Testis (tissue), 3 donors: ENCODE measurements around the gene GABBR2. TPM values are rescaled to one million over a fixed set of nuclear protein-coding genes. Genes with fewer than 3 reads are reported as not detected.

Experiments used
- DNase-seq: peaks from one replicate; pipeline ENCODE4 v3.0.0-alpha.2; 2019
- H3K27ac ChIP-seq, 2 donors: fragments of 200-600 bp; sonication (generic); one replicate each; pipeline ENCODE4 v1.5.1; 2019
- H3K27me3 ChIP-seq: fragments of 200-600 bp; sonication (generic); one replicate; pipeline ENCODE4 v1.5.1; 2019
- H3K36me3 ChIP-seq: fragments of 200-600 bp; sonication (generic); one replicate; pipeline ENCODE4 v1.5.1; 2017; ENCODE audit warnings: low read depth; ENCODE audit errors: missing control alignments
- H3K4me1 ChIP-seq: fragments of 200-600 bp; sonication (generic); one replicate; pipeline ENCODE4 v1.5.1; 2019
- H3K4me3 ChIP-seq, 2 donors: fragments of 200-600 bp; sonication (generic); one replicate each; pipeline ENCODE4 v1.5.1; 2017 to 2019
- H3K9me3 ChIP-seq: fragments of 200-600 bp; sonication (generic); one replicate; pipeline ENCODE4 v1.5.1; 2017
- POLR2A ChIP-seq: fragments of 450-650 bp; IDR thresholded peaks from one replicate; pipeline ENCODE4 v1.6.1; 2017; ENCODE audit warnings: antibody characterized with exemption, mild to moderate bottlenecking, moderate library complexity
- WGBS, 2 donors: methylation state at CpG; one replicate each; pipeline ENCODE4 v1.1.5; 2018; 5-methylcytosine and 5-hydroxymethylcytosine counted together
- intact Hi-C: fragments of 100-400 bp; cut with DNase I; formaldehyde crosslinking; loops from one replicate; pipeline ENCODE4 v1.15.1; 2023; ENCODE audit warnings: low total_unique reads
- polyA plus RNA-seq: library from polyadenylated mRNA; stranded (reverse); fragments of 350-450 nt; fragmentation: Illumina TruSeq; extraction: RNeasy Lipid Tissue Mini Kit (QIAGEN cat#74804); gene quantifications from one replicate; pipeline ENCODE4 v1.2.3, GENCODE V29; 2014; ENCODE audit warnings: low read depth, low replicate concordance; ENCODE audit not compliant: insufficient read depth
- total RNA-seq, 2 donors: library from RNA; depleted of rRNA; stranded (reverse); fragments of >200 nt; gene quantifications; one replicate each; pipeline ENCODE4 v1.2.3, GENCODE V29; 2016
- TF ChIP-seq, protein P1 (sequence below), 3 experiments: fragments of 450-650 bp in 2 of 3; fragments of 200-600 bp in 1 of 3; sonication (generic) in 1 of 3; IDR thresholded peaks; one replicate each; pipeline ENCODE4 v1.5.1; 2016 to 2019; ENCODE audit warnings: antibody characterized with exemption in 3 of 3, mild to moderate bottlenecking in 2 of 3, moderate library complexity in 1 of 3

Gene GABBR2
- total and polyA plus RNA-seq, 3 donors from 2014 or later, result 3.0 to 8.1 (median 6.9) TPM

GRCh38 chr9:98429613-98430012 is 279.1 kb downstream of the GABBR2 start:
- Histone ChIP-seq H3K9me3 (no peaks in the 10 kb centered on the region), H3K4me3 (no peak overlapping the region), H3K27me3 (no peaks in the 10 kb centered on the region), H3K36me3 (no peaks in the 10 kb centered on the region), H3K4me1 (no peaks in the 10 kb centered on the region), H3K27ac (no peak overlapping the region)
- TF ChIP-seq POLR2A, result no peak
- TF ChIP-seq, protein P1, sequence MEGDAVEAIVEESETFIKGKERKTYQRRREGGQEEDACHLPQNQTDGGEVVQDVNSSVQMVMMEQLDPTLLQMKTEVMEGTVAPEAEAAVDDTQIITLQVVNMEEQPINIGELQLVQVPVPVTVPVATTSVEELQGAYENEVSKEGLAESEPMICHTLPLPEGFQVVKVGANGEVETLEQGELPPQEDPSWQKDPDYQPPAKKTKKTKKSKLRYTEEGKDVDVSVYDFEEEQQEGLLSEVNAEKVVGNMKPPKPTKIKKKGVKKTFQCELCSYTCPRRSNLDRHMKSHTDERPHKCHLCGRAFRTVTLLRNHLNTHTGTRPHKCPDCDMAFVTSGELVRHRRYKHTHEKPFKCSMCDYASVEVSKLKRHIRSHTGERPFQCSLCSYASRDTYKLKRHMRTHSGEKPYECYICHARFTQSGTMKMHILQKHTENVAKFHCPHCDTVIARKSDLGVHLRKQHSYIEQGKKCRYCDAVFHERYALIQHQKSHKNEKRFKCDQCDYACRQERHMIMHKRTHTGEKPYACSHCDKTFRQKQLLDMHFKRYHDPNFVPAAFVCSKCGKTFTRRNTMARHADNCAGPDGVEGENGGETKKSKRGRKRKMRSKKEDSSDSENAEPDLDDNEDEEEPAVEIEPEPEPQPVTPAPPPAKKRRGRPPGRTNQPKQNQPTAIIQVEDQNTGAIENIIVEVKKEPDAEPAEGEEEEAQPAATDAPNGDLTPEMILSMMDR (IDR thresholded peaks at IDR 0.05), result no peak
- WGBS, 2 donors, result 61 to 67% methylated on average over 1 of the region's 1 CpG
- DNase-seq, result no peak
- intact Hi-C loops, result no loop called here

- no peak overlapping the region for H3K27ac ChIP-seq
- DNase-seq, result peak; percentile 51
- H3K4me3 ChIP-seq, result no peak overlapping the region
- H3K27me3 ChIP-seq, result no peaks in the 10 kb centered on the region
- no peaks in the 10 kb centered on the region for H3K4me1 ChIP-seq
- 64 to 72% methylated on average over 2 of the region's 2 CpGs for WGBS, 2 donors
- H3K9me3 ChIP-seq, result no peaks in the 10 kb centered on the region
- TF ChIP-seq, protein P1 (IDR thresholded peaks at IDR 0.05), result no peak
- no peak for TF ChIP-seq POLR2A
- no peaks in the 10 kb centered on the region for H3K36me3 ChIP-seq
- intact Hi-C loops, result no loop called here
These were observed 280.3 kb downstream of the GABBR2 start for GRCh38 chr9:98428454-98428853.

DNA sequence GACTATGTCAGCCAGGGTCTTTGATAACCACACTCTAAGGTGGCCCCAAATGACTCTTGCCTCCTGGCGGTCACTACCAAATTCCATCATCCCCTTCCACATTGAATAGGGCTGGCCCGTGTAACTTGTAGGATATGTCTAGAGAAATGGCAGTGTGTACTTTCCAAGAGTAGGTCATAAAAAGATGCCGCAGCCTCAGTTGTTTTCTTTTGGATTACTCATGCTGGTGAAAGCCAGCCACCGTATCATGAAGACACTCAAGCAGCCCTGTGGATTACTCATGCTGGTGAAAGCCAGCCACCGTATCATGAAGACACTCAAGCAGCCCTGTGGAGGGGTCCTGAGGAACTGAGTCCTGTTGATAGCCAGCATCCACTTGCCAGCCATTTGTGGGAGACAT is 281.2 kb downstream of the GABBR2 start:
- DNase-seq, result no peak
- H3K4me1 ChIP-seq, result no peaks in the 10 kb centered on the region
- TF ChIP-seq, protein P1 (IDR thresholded peaks at IDR 0.05), result no peak
- no peak for TF ChIP-seq POLR2A
- H3K4me3 ChIP-seq, result no peak overlapping the region
- no peaks in the 10 kb centered on the region for H3K36me3 ChIP-seq
- no peak overlapping the region for H3K27ac ChIP-seq
- H3K27me3 ChIP-seq, result no peaks in the 10 kb centered on the region
- WGBS, 2 donors, result 88 to 99% methylated on average over 4 to 5 of the region's 5 CpGs
- H3K9me3 ChIP-seq, result no peaks in the 10 kb centered on the region
- intact Hi-C loops, result no loop called here

GRCh38 chr9:98425079-98425478 is 283.7 kb downstream of the GABBR2 start:
- no peak for TF ChIP-seq POLR2A
- TF ChIP-seq, protein P1 (IDR thresholded peaks at IDR 0.05), result no peak
- no peaks in the 10 kb centered on the region for H3K36me3 ChIP-seq

GRCh38 chr9:98419260-98419603 is 289.5 kb downstream of the GABBR2 start:
- no peaks in the 10 kb centered on the region for H3K4me1 ChIP-seq
- intact Hi-C loops, result no loop called here
- TF ChIP-seq, protein P1 (IDR thresholded peaks at IDR 0.05), result no peak
- no peak for TF ChIP-seq POLR2A
- no peaks in the 10 kb centered on the region for H3K27me3 ChIP-seq
- no peak for DNase-seq
- no peaks in the 10 kb centered on the region for H3K9me3 ChIP-seq
- no peak overlapping the region for H3K4me3 ChIP-seq
- H3K36me3 ChIP-seq, result no peaks in the 10 kb centered on the region
- H3K27ac ChIP-seq, result no peak overlapping the region
- 71% methylated on average over 5 of the region's 5 CpGs for WGBS, 2 donors

More at GRCh38 chr9:98425079-98425478, 283.7 kb downstream of the GABBR2 start:
- 82 to 86% methylated on average over 3 of the region's 3 CpGs for WGBS, 2 donors
- no peak overlapping the region for H3K4me3 ChIP-seq
- H3K4me1 ChIP-seq, result no peaks in the 10 kb centered on the region
- no peaks in the 10 kb centered on the region for H3K9me3 ChIP-seq
- H3K27me3 ChIP-seq, result no peaks in the 10 kb centered on the region
- intact Hi-C loops, result no loop called here
- no peak overlapping the region for H3K27ac ChIP-seq
- DNase-seq, result no peak
